NCI-H2196 (cell line): Measurements from ENCODE around the gene OSCAR.

ENCODE experiments used
- DNase-seq: peaks from one replicate; lab custom pipeline; 2025; ENCODE audit not compliant: unreplicated experiment; lab: John Stamatoyannopoulos, UW

OSCAR gene

DNA sequence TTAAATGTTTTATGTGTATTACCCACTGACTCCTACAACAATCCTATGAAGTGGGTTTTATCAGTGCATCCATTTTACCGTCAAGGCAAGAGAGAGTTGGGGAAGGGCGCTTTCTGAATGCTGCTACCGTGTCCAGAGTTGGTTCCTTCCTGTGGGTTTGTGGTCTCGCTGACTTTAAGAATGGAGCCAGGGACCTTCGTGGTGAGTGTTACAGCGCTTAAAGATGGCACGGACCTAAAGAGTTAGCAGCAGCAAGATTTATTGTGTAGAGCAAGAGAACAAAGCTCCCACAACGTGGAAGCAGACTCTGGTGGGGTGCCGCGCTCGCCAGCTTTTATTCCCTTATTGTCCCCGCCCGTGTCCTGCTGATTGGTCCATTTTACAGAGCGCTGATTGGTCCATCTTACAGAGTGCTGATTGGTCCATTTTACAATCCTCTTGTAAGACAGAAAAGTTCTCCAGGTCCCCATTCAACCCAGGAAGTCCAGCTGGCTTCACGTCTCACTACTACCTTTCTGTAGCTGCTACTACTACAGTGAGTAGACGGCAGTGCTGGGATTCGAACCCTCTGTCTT is 6.1 kb downstream of the OSCAR start:
- no peak for DNase-seq

DNA sequence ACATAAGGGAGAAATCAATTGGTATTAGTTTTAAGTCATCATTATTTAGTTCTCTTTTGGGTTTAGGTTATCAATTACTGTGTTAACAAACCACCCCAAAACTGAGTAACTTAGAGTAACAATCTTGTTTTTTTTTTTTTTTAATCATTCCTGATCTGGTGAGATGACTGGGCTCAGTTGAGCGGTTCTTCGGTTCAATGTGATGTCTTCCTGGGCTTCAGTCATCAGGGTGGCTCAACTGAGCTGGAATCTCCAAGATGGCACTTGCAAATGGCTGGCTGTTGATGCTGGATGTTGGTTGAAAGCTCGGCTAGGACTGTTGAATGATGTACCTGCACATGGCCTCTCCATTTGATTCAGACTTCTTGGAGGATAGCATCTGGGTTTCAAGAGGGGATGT is 16.2 kb downstream of the OSCAR start:
- DNase-seq: no peak

DNA sequence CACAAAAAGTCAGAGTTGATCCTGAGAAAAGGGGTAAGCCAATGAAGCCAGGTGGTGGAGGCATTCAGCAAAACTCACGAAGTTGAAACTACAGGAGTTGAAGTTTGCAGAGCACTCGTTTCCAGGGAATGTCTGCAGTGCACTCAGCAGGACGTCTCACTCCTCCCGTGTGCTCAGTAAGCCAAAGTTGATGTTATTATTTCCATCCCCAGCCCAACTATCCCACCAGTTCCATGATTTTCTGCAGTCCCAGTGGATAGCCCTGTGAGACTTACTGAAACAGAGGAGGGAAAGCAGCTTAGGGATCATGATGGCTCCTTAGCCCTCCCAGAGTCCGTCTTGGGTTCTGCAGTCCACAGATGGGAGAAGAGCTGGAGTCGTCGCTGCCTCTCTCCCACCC is 19.6 kb downstream of the OSCAR start, which contains the start of gene TARM1:
TARM1 (minus strand) TSS at position 334 of the 400 bp plus-strand sequence; CDS start at position 309, 25 bp downstream.
- DNase-seq: no peak

DNA sequence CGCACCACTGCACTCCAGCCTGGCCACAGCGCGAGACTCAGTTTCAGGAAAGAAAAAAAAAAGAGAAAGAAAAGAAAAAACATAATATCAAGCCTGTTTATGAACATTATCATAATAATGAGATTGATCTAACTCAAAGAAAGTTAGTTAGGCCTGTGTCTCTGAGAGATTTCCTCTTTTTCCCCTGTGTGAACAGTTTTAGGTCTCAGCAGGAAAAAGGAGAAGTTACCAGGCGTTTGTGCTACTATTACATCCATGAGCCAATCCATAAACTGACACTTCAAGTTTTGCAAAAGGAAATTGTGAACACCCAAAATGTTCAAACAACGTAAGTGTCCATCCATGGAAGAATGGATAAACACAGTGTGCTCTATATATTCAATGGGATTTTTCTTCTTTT is 23.3 kb downstream of the OSCAR start:
- DNase-seq: no peak

DNA sequence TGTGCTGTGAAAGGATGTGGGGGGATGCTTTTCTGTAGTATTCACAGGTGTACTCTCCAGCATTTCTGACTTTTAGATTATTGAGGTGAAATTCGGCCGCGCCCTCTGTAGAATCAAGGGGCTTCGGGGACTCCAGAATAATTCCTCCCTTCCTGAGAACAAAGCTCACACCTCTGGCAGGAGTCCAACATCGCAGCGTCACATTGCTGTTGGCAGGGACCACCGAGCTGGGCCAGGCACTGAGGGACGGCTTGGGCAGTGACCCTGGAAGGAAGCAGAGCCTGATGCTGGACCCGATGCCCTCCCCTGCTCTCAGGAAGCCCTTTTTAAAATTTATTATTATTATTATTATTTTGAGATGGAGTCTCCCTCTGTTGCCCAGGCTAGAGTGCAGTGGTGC is 25.8 kb downstream of the OSCAR start:
- no peak for DNase-seq

DNA sequence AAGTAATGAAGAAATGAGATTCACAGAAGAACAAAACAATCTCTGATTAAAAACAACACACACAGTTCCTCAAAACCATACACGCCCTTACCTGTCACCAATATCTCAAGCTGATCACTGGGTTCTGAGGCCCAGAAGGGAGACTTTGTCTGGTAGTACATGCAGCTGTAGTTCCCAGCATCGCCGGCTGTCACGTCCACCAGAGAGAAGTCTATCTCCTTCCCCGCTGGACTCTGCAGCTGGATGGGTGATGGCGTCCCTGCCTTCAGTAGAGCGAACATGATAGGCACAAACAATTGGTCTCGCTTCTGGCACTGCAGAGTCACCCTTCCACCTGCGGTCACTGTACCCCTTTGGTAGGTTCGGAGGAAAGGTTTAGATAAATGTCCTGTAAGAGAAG is 26.8 kb downstream of the OSCAR start:
- DNase-seq: no peak

DNA sequence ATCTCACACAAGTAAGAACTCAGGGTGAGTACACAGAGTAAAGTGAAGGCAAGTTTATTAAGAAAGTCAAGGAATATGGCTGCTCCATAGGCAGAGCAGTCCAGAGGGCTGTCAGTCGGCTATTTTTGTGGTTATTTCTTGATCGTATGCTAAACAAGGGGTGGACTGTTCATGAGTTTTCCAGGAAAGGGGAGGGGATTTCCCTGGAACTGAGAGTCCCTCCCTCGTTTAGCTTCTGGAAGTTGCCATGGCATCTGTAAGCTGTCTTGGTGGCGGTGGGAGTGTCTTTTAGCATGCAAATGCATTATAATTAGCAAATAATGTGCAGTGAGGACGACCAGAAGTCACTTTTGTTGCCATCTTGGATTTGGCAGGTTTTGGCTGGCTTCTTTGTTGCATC is 31.1 kb downstream of the OSCAR start:
- DNase-seq: no peak

DNA sequence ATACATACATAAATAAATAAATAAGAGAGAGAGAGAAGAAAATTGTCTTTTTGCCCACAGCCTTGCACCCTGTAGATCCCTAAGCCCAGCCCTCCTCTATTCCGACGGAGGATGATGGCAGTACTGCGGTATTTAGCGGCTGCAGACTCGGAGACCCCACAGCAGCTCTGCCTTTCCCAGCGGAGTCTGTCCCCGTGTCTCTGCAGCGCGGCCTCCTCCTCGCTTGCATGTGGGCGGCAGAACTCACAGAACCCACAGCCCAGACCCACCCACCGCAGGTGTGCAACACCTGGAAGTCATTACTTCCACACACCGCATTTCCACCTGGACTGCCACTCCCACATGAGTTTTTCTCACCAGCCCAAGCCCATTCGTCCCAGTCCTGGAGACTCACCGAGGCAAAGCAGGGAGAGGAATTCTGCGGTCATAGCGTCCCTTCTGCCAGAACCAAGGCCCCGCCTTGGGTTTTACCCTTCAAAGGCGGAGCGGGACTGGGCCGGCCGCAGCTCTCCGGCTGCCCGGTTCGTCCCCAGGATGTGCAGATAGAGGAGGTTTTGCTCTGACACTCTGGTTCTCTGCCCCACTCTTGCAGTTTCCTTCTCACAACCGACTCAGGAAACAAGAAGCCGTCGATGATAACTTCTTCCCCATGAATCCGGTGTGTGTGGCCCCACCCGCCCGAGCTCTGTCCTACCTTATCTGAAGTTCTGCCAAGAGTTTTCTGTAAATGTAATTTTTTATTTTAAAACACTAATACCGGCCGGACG is 37.1 kb downstream of the OSCAR start, which contains the start of gene VSTM1:
VSTM1 (minus strand) TSS at position 548 of the 767 bp plus-strand sequence; CDS start at position 428, 120 bp downstream.
- no peak for DNase-seq

DNA sequence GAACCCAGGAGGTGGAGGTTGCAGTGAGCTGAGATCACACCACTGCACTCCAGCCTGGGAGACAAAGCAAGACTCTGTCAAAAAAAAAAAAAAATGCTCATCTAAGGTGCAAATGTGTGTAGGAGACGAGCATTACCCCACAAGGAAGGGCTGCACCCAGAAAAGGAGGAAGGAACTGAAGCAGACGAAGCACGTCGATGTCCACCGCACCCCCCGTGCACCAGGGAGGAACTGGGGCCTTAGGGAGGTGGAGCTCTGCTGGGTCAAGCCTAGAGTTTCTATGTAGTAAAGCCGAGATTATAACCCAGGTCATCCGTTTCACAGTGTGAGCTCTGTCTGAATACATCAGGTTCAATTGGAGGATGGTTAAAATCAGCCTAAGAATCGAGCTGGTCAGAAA is 38.0 kb downstream of the OSCAR start:
- DNase-seq: no peak

DNA sequence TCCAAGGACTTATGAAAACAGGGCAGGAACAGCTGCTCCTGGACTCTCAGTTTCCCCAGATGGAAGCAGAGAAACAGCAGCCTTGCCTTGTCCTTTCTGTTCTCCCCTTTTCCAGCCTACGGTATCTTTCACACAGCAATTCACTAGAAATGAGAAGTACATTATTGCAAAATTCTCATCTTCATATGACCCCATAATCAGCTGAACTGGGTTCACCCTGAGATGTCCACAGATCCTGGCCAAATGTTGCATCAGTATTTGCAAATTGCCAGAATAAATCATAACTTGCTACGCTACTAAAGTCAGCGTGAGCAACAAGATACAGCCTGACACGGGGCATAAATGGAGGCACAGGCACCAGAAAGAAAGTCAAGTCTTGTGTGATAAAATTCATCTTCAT is 53.0 kb downstream of the OSCAR start:
- DNase-seq: no peak

DNA sequence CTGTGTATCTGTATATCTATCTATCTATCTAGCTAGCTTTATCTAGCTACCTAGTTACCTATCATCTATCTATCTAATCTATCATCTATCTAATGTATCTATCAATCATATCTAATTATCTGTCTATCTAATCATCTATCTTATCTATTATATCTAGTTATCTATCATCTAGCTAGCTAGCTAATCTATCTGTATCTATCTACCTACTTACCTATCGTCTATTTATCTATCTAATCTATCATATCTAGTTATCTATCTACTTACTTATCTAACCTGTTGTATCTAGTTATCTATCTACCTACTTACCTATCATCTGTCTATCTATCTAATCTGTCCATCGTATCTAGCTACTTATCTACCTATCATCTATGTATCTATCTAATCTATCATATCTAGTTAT is 54.8 kb downstream of the OSCAR start:
- DNase-seq: no peak
